ENCODE measurements around the gene TMEM270.

GRCh38 chr7:73839743-73840714, 20.9 kb upstream of the TMEM270 start:
- TF ChIP-seq CTCF (IDR thresholded peaks at IDR 0.05; ENCODE audit: low read depth, low read length, poor library complexity, severe bottlenecking): peak; percentile 37
- no peak for TF ChIP-seq EZH2phosphoT487 (IDR thresholded peaks at IDR 0.05; ENCODE audit: borderline replicate concordance, low read length)

Measured in DOHH2 (cell line).